NCI-H748 treated with DMSO at 0.1 percent for 48 hours (cell line): ENCODE measurements around the gene CDKN2D.

ENCODE experiments used
- DNase-seq: peaks from one replicate; lab custom pipeline; 2025; lab: John Stamatoyannopoulos, UW

CDKN2D gene

DNA sequence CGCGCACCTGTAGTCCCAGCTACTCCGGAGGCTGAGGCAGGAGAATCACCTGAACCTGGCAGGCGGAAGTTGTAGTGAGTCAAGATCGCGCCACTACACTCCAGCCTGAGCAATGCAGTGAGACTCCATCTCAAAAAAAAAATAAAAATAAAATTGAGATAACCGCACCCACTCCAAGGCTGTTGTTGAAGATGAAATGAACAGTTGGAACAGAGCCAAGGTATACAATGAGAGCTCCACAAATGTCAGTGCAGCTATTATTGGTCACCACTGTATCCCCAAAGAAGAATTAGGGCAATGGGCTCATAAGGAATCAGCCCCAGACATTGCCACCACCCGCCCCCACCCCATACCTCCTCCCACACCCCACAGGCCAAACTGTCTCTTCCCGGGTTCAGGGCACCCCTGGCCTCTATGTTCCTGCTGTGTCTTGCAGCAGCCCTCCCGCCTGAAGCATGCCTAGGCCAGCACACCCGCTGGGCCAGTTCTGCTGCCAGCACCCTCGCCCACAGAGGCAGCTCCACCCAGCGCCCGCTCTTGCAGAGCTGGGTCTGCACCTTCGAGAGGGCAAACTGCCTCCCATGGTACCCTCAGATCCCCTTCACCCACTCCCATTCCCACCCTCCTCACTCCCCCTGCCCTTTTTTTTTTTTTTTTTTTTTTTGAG is 48.0 kb downstream of the CDKN2D start:
- DNase-seq, result no peak

- DNase-seq, result no peak
Observed at GRCh38 chr19:10519421-10519820, 49.4 kb downstream of the CDKN2D start.

- no peak for DNase-seq
Observed at GRCh38 chr19:10518444-10519361, 50.1 kb downstream of the CDKN2D start.

DNA sequence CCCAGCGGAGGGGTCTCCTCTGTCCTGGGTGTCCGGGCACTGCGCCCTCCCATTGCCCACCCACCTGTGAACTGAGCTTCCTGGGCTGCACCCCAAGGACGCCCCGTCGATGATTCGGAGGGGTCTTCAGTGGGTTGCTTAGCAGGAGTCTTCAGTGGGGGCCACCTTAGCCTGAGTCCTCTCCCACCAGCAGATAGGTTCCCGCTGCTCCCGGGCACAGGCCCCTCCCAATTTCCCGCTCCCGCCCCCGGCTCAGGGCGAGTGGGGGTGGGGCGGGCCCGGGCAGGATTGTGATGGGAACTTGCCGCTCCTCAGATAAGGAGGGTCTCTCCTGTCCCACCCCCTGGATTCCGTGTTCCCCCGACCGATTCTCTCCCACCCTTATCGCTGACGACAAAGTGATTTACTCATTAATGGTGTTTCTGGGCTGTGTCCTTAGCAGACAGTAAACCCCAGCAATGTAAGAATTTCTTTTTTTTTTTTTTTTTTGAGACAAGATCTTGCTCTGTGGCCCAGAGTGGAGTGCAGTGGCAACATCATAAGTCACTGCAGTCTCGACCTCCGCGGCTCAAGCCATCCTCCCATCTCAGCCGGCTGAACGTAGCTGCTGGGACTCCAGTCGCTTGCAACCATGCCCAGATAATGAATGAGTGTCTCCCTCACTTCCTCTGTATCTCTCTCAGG is 50.9 kb downstream of the CDKN2D start:
- DNase-seq, result peak; percentile 30

- DNase-seq, result peak; percentile 14
Observed at GRCh38 chr19:10517361-10517759, 51.4 kb downstream of the CDKN2D start, which contains the start of gene S1PR5. S1PR5 (minus strand) TSS chr19:10517447; CDS start chr19:10515011, 2,436 bp downstream.

DNA sequence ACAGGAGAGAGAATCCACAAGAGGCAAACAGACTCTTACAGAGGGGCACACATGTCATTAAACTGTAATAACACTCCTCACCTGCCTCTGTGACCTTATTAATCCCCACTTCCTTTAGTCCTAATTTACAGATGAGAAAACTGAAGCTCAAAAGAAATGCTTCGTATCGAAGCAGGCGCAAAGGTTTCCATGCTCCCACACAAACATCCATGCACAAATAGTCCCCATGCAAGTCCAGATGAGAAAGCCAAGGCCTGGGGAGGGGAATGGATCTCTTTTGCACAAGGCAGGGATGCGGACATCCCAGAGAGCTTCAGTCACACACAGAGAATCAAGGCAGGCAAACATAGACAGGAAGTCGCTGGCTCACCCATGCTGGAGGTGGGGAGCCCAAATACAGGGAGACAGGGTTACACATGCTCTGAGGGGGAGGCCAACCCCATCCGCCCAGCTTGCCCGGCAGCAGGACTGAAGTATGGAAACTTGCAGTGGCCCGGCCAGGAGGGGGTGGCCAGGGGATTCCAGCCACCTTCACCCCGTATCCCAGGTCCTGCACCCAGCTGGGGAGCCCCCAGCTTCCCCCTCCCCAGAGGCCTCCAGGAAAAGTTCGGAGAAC is 52.0 kb downstream of the CDKN2D start:
- no peak for DNase-seq
